Omental fat pad (tissue), 4 donors: Measurements from ENCODE around the gene LYPD6. TPM values are rescaled to one million over a fixed set of nuclear protein-coding genes. Genes with fewer than 3 reads are reported as not detected.

Experiments used
- ATAC-seq: fragments of 150-250 bp; one replicate; pipeline ENCODE4 v1.9.1; 2016; ENCODE audit warnings: mild to moderate bottlenecking, moderate library complexity; ENCODE audit not compliant: low FRiP score
- DNase-seq: peaks from one replicate; pipeline ENCODE4 v3.0.0-alpha.2; 2019; ENCODE audit warnings: low spot score
- CTCF ChIP-seq, 3 donors: fragments of 450-650 bp; IDR thresholded peaks; one replicate each; pipeline ENCODE4 v1.5.1; 2016 to 2017; ENCODE audit warnings: antibody characterized with exemption in 3 of 3, mild to moderate bottlenecking in 3 of 3, moderate library complexity in 2 of 3
- total RNA-seq, 4 donors: library from RNA; depleted of rRNA; stranded (reverse); fragments of >200 nt; gene quantifications; one replicate each; pipeline ENCODE4 v1.1.0, GENCODE V29; 2016

LYPD6 gene
- total RNA-seq, 4 donors from 2014 or later, result 1.2 to 13.9 (median 2.0) TPM

GRCh38 chr2:149344105-149344504, 13.7 kb downstream of the LYPD6 start:
- DNase-seq (no peak), ATAC-seq (no peak)
- no peak for TF ChIP-seq CTCF (IDR thresholded peaks at IDR 0.05)

GRCh38 chr2:149346272-149346671, 15.9 kb downstream of the LYPD6 start:
- no peak for ATAC-seq
- no peak for TF ChIP-seq CTCF (IDR thresholded peaks at IDR 0.05)
- no peak for DNase-seq

- no peak for ATAC-seq
- TF ChIP-seq CTCF (IDR thresholded peaks at IDR 0.05), result no peak
- no peak for DNase-seq
These were observed 17.9 kb downstream of the LYPD6 start for GRCh38 chr2:149348291-149348690.

- no peak for TF ChIP-seq CTCF (IDR thresholded peaks at IDR 0.05)
- no peak for ATAC-seq
- no peak for DNase-seq
These were observed 23.0 kb downstream of the LYPD6 start for GRCh38 chr2:149353421-149353820.

- no peak for TF ChIP-seq CTCF (IDR thresholded peaks at IDR 0.05)
- ATAC-seq (no peak), DNase-seq (no peak)
These were observed 25.5 kb downstream of the LYPD6 start for GRCh38 chr2:149355716-149356422.

- TF ChIP-seq CTCF (IDR thresholded peaks at IDR 0.05), result no peak
- ATAC-seq (no peak), DNase-seq (no peak)
These were observed 26.7 kb downstream of the LYPD6 start for GRCh38 chr2:149357058-149357457.

GRCh38 chr2:149360106-149360505, 29.7 kb downstream of the LYPD6 start:
- no peak for TF ChIP-seq CTCF (IDR thresholded peaks at IDR 0.05)
- DNase-seq, result no peak
- ATAC-seq, result no peak
